HCT116 (cell line): Measurements from ENCODE around the gene LSS. TPM values are rescaled to one million over a fixed set of nuclear protein-coding genes. Genes with fewer than 3 reads are reported as not detected.
"Not testable (repeated sequence)": the region's sequence is repeated elsewhere in the genome, so short reads cannot be mapped to it uniquely, and the experiment has no call there.

Experiments
- ATAC-seq: fragments of 200-7000 bp; cut with Tn5 transposase; 2 replicates; pipeline ENCODE4 v1.9.1; 2020; ENCODE audit warnings: mild to moderate bottlenecking, moderate library complexity
- BruUV-seq: library from RNA; stranded (reverse); fragments of 400-500 nt; replicated peaks from 2 replicates; lab custom pipeline; 2021; lab: Mats Ljungman, UMichigan
- CTCF ChIA-PET: fragments of 300-600 bp; sonication (Branson Sonifier 250); formaldehyde crosslinking; loops from one replicate; lab custom pipeline; 2021; ENCODE audit warnings: antibody characterized with exemption; lab: Charles Lee
- POLR2A ChIA-PET: fragments of 300-600, 350-600 bp; sonication (Branson Sonifier 250); formaldehyde crosslinking; loops from one replicate; lab custom pipeline; 2021; ENCODE audit warnings: antibody characterized with exemption; lab: Charles Lee
- RAD21 ChIA-PET, 2 experiments: fragments of 300-600 bp; sonication (Branson Sonifier 250); formaldehyde crosslinking; loops; one replicate each; lab custom pipeline; 2023; ENCODE audit warnings: low total read pairs in 2 of 2; ENCODE audit not compliant: uncharacterized antibody in 2 of 2, unreplicated experiment in 2 of 2, low non-redundant PET in 1 of 2; lab: Charles Lee
- DNase-seq: peaks from one replicate; pipeline ENCODE4 v3.0.0-alpha.2; 2010; ENCODE audit warnings: low read depth, low spot score
- H2AFZ ChIP-seq: fragments of 200-600 bp; shearing (Covaris generic), sonication (generic); 2 replicates; pipeline ENCODE4 v1.6.1; 2017; ENCODE audit warnings: low read depth, mixed run types, mixed read lengths, antibody characterized with exemption, low read length; ENCODE audit not compliant: poor library complexity, severe bottlenecking
- H3K27ac ChIP-seq: 2 replicates; pipeline ENCODE4 v1.5.1; 2012; ENCODE audit warnings: low read depth, low read length
- H3K27me3 ChIP-seq: fragments of 200-600 bp; sonication (generic); 2 replicates; pipeline ENCODE4 v1.6.1; 2016; ENCODE audit warnings: mixed run types, low read length, mixed read lengths; ENCODE audit not compliant: insufficient read depth
- H3K36me3 ChIP-seq, 2 experiments: fragments of 200-500 bp in 1 of 2; fragments of 200-600 bp in 1 of 2; sonication (Bioruptor generic) in 1 of 2; sonication (generic) in 1 of 2; 2 replicates each; pipeline versions ENCODE4 v1.5.1 to v1.6.1; 2014 to 2016; ENCODE audit warnings: low read length in 2 of 2, inconsistent platforms in 1 of 2, mixed read lengths in 1 of 2, mixed run types in 1 of 2; ENCODE audit not compliant: insufficient read depth in 2 of 2, control insufficient read depth in 1 of 2
- H3K4me1 ChIP-seq, 2 experiments: fragments of 200-600 bp in 1 of 2; sonication (generic) in 1 of 2; 2 replicates each; pipeline versions ENCODE4 v1.5.1 to v1.6.1; 2012 to 2017; ENCODE audit warnings: low read length in 2 of 2, inconsistent platforms in 1 of 2, mild to moderate bottlenecking in 1 of 2, mixed read lengths in 1 of 2, mixed run types in 1 of 2, moderate library complexity in 1 of 2; ENCODE audit not compliant: insufficient read depth in 2 of 2, control insufficient read depth in 1 of 2
- H3K4me2 ChIP-seq: fragments of 200-600 bp; sonication (generic); 2 replicates; pipeline ENCODE4 v1.6.1; 2017; ENCODE audit warnings: mixed run types, low read length, mixed read lengths
- H3K4me3 ChIP-seq, 2 experiments: fragments of 200-600 bp in 1 of 2; sonication (generic) in 1 of 2; replicated peaks in 1 of 2; 2 replicates each; pipeline ENCODE4 v1.5.1; 2011 to 2016; ENCODE audit warnings: low read length in 2 of 2, control low read depth in 1 of 2, low read depth in 1 of 2, mild to moderate bottlenecking in 1 of 2, mixed read lengths in 1 of 2, mixed run types in 1 of 2
- H3K79me2 ChIP-seq: fragments of 200-600 bp; sonication (generic); 2 replicates; pipeline ENCODE4 v1.6.1; 2017; ENCODE audit warnings: mild to moderate bottlenecking, mixed run types, low read length, moderate library complexity, mixed read lengths; ENCODE audit not compliant: insufficient read depth
- H3K9ac ChIP-seq: fragments of 200-600 bp; sonication (generic); 2 replicates; pipeline ENCODE4 v1.6.1; 2016; ENCODE audit warnings: low read length, mixed read lengths
- H3K9me2 ChIP-seq: fragments of 200-600 bp; sonication (generic), shearing (Covaris generic); 2 replicates; pipeline ENCODE4 v1.6.1; 2017; ENCODE audit warnings: mixed run types, mild to moderate bottlenecking, moderate library complexity; ENCODE audit not compliant: insufficient read depth
- H3K9me3 ChIP-seq, 2 experiments: fragments of 200-500 bp in 1 of 2; fragments of 200-600 bp in 1 of 2; sonication (Bioruptor generic) in 1 of 2; sonication (generic) in 1 of 2; 2 replicates each; pipeline ENCODE4 v1.6.1; 2014 to 2017; ENCODE audit warnings: low read length in 2 of 2, mixed read lengths in 2 of 2, inconsistent platforms in 1 of 2, low read depth in 1 of 2, mild to moderate bottlenecking in 1 of 2, mixed run types in 1 of 2, moderate library complexity in 1 of 2; ENCODE audit not compliant: control insufficient read depth in 1 of 2, insufficient read depth in 1 of 2
- H4K20me1 ChIP-seq: fragments of 200-600 bp; sonication (generic), shearing (Covaris generic); 2 replicates; pipeline ENCODE4 v1.6.1; 2017; ENCODE audit warnings: mixed run types, mild to moderate bottlenecking, moderate library complexity; ENCODE audit not compliant: insufficient read depth
- ATF3 ChIP-seq: IDR thresholded peaks from 2 replicates; pipeline ENCODE4 v1.6.1; 2012
- CBX3 ChIP-seq: IDR thresholded peaks from 2 replicates; pipeline ENCODE4 v1.6.1; 2012; ENCODE audit warnings: low read depth
- CEBPB ChIP-seq: IDR thresholded peaks from 2 replicates; pipeline ENCODE4 v1.6.1; 2012; ENCODE audit warnings: low read depth
- EGR1 ChIP-seq: IDR thresholded peaks from 2 replicates; pipeline ENCODE4 v1.6.1; 2012; ENCODE audit warnings: low read depth
- ELF1 ChIP-seq: IDR thresholded peaks from 2 replicates; pipeline ENCODE4 v1.6.1; 2012; ENCODE audit warnings: low read depth, borderline replicate concordance
- EZH2 ChIP-seq: fragments of 200-600 bp; sonication (generic); IDR thresholded peaks from 2 replicates; pipeline ENCODE4 v1.6.1; 2017; ENCODE audit warnings: antibody characterized with exemption, mixed run types
- POLR2AphosphoS5 ChIP-seq: IDR thresholded peaks from 2 replicates; pipeline ENCODE4 v1.6.1; 2011; ENCODE audit warnings: mild to moderate bottlenecking, low read depth, low read length, moderate library complexity
- ZBTB33 ChIP-seq: IDR thresholded peaks from 2 replicates; pipeline ENCODE4 v1.6.1; 2011; ENCODE audit warnings: mild to moderate bottlenecking, low read length, moderate library complexity; ENCODE audit not compliant: insufficient replicate concordance; ENCODE audit errors: extremely low read depth
- ZFX ChIP-seq: fragments of 450-650 bp; IDR thresholded peaks from 2 replicates; pipeline ENCODE4 v1.6.1; 2017
- intact Hi-C: fragments of 100-400 bp; cut with micrococcal nuclease; formaldehyde crosslinking; loops from 2 replicates; pipeline ENCODE4 v1.10.0; 2022
- total RNA-seq: library from RNA; stranded (reverse); gene quantifications from one replicate; pipeline ENCODE4 v1.2.1, GENCODE V29; 2021; ENCODE audit not compliant: unreplicated experiment

LSS gene
- total RNA-seq, 1 experiment from 2014 or later = 44.7 TPM

DNA sequence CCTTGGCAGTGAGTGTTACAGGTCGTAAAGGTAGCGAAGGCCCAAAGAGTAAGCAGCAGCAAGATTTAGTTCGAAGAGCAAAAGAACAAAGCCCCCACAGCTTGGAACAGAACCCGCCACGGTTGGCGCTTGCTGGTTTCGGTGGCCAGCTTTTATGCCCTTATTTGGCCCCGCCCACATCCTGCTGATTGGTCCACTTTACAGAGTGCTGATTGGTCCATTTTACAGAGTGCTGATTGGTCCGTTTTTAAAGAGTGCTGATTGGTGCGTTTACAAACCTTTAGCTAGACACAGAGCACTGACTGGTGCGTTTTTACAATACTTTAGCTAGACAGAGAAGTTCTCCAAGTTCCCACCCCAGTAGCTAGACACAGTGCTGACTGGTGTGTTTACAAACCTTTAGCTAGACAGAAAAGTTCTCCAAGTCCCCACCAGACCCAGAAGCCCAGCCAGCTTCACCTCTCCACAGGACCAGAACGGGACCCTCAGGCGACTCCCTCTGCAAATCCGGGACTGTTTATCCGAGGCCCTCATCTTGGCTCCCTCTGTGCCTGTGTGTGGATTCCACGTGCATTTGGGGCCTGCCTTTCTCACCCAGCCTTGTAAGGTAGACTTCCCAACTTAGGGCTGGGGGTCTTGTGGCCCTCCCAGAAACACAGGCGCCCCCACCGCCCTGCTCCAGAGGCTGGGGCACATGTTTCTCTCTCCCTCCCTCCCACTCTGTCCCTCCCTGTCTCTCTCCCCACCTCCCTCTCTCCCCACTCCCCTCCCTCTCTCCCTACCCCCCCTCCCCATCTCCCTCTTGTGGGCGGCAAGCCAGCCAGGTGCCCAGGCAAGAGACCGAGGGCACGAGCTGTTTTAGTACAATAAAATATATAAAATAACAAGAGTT is 85.7 kb downstream of the LSS start (continued):
- TF ChIP-seq ZBTB33 (no peak), CEBPB (no peak), EGR1 (no peak), ATF3 (no peak), CBX3 (no peak), EZH2 (no peak), ELF1 (no peak)

- Histone ChIP-seq H3K79me2 (no peaks in the 10 kb centered on the region), H2AFZ (no peak overlapping the region), H3K27ac (no peak overlapping the region), H3K36me3 (no peaks in the 10 kb centered on the region), H3K4me3 (no peak overlapping the region), H4K20me1 (no peaks in the 10 kb centered on the region), H3K4me2 (no peak overlapping the region), H3K9ac (no peak overlapping the region), H3K9me2 (no peaks in the 10 kb centered on the region), H3K9me3 (no peaks in the 10 kb centered on the region), H3K27me3 (no peaks in the 10 kb centered on the region), H3K4me1 (peaks cover 0 to 15% of the 10 kb centered on the region in 2 experiments; a peak in 1 of 4 replicates)
- ChIA-PET CTCF (no interaction called here), POLR2A (no interaction called here), RAD21 (no interaction called here)
- DNase-seq (no peak), ATAC-seq (no peak)
- TF ChIP-seq ZFX (no peak), POLR2AphosphoS5 (no peak)
- intact Hi-C loops = loop anchor here (5.0 to 10.0 kb wide), 2 partner anchors 85 to 143 kb away; partner anchors contain the start of genes LSS, MCM3AP and YBEY
- BruUV-seq = no TSS peak
Observed at GRCh38 chr21:46141767-46142581, 86.6 kb downstream of the LSS start.

GRCh38 chr21:46140352-46141003 is 88.1 kb downstream of the LSS start:
- intact Hi-C loops = loop anchor here (5.0 to 10.0 kb wide), 2 partner anchors 87 to 144 kb away; partner anchors contain the start of genes LSS, MCM3AP and YBEY
- H4K20me1 ChIP-seq, BruUV-seq, H3K4me3 ChIP-seq, H3K27ac ChIP-seq, H3K9me2 ChIP-seq, RAD21 ChIA-PET, H3K9me3 ChIP-seq, H3K4me2 ChIP-seq, POLR2A ChIA-PET, H3K27me3 ChIP-seq, H2AFZ ChIP-seq, H3K9ac ChIP-seq, ATAC-seq, H3K36me3 ChIP-seq, DNase-seq, H3K79me2 ChIP-seq, CTCF ChIA-PET: not testable (repeated sequence)
- peaks cover 0 to 11% of the 10 kb centered on the region in 2 experiments; a peak in 1 of 4 replicates for H3K4me1 ChIP-seq
